ENCODE results near the gene ANXA6. TPM values are rescaled to one million over a fixed set of nuclear protein-coding genes. Genes with fewer than 3 reads are reported as not detected.
A peak's percentile ranks its signal among the peaks of the same experiment; 100 is the strongest.

The ANXA6 gene
- total RNA-seq, 3 donors from 2014 or later (not counting 1 experiment from before 2014, with no cell fraction given): 504 to 629 (median 535) TPM

DNA sequence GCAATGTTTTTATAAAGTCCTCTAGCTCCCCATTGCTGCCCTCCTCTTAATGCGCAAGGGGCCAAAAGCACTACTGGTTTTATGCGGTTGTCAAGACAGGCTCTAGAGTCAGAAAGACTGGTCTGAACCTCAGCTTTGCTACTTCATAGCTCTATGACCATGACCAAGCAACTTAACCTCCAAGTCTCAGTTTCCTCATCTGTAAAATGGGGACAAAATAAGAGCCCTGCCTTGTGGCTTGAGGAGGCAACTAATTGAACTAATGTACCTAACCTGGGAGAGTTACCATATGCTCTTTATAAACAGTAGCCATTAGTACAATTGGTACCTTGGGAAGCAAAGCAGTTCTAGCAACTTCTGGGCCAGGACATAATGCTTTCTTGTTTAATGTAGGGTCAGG is 36.5 kb downstream of the ANXA6 start:
- Histone ChIP-seq H3K27me3 (ENCODE audit: control insufficient read depth, insufficient read depth, low read length) (no peaks in the 10 kb centered on the region), H3K4me3 (ENCODE audit: low read length) (no peak overlapping the region), H3K36me3 (ENCODE audit: control insufficient read depth, insufficient read depth, low read length) (peaks cover 99% of the 10 kb centered on the region), H3K9me3 (ENCODE audit: control insufficient read depth, insufficient read depth, low read length) (no peaks in the 10 kb centered on the region), H3K4me1 (ENCODE audit: control insufficient read depth, insufficient read depth, low read length) (peaks cover 25% of the 10 kb centered on the region), H3K27ac (ENCODE audit: low read length) (no peak overlapping the region)
- H3K9me3 Mint-ChIP-seq: no peaks in the 10 kb centered on the region
- TF ChIP-seq, protein P1, sequence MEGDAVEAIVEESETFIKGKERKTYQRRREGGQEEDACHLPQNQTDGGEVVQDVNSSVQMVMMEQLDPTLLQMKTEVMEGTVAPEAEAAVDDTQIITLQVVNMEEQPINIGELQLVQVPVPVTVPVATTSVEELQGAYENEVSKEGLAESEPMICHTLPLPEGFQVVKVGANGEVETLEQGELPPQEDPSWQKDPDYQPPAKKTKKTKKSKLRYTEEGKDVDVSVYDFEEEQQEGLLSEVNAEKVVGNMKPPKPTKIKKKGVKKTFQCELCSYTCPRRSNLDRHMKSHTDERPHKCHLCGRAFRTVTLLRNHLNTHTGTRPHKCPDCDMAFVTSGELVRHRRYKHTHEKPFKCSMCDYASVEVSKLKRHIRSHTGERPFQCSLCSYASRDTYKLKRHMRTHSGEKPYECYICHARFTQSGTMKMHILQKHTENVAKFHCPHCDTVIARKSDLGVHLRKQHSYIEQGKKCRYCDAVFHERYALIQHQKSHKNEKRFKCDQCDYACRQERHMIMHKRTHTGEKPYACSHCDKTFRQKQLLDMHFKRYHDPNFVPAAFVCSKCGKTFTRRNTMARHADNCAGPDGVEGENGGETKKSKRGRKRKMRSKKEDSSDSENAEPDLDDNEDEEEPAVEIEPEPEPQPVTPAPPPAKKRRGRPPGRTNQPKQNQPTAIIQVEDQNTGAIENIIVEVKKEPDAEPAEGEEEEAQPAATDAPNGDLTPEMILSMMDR (IDR thresholded peaks at IDR 0.05): no peak
- intact Hi-C loops (cut with micrococcal nuclease): no loop called here
- no peaks in the 10 kb centered on the region for H3K27me3 Mint-ChIP-seq (ENCODE audit: low read depth in 2 of 2)
- 97% methylated on average over 2 of the region's 2 CpGs for WGBS (ENCODE audit: insufficient coverage)
- H3K27ac Mint-ChIP-seq: peak overlapping the region; percentile 82 to 84
- no peak for DNase-seq
- peaks cover 24% of the 10 kb centered on the region for H3K36me3 Mint-ChIP-seq
- H3K4me3 Mint-ChIP-seq: no peak overlapping the region
- H3K4me1 Mint-ChIP-seq: peaks cover 28 to 29% of the 10 kb centered on the region in 2 donors
- ATAC-seq: no peak

DNA sequence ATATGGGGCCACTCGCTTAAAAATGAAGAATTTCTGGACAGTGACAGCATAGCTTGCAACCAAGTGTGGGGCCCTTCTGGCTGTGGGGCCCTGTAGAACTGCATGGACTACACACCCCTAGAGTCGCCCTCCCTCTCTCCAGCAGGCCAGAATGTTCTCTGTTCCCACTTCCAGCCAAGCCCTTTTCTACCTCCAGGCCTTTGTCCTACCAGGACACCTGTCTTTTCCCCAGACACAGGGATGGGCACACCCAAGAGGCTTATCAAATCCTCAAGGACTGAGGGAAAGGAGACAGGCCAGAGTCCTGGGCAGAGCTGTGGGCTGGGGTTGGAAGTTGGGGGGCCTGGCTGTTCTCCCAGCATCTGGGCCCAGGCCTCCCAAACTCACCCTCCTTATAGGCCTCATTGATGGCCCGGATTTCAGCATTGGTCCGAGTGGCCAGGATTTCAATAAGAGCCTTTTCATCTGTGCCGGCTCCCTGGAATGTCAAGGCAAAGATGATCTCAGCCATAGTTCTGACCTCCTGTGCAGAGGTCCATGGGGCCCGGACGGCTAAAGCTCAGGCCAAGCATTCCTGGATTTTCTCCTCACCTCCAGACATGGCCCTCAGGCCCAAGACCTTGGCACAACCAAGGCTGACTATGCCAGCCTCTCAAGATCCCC is 38.5 kb downstream of the ANXA6 start:
- H3K9me3 Mint-ChIP-seq: no peaks in the 10 kb centered on the region
- H3K27me3 ChIP-seq (ENCODE audit: control insufficient read depth, insufficient read depth, low read length): no peaks in the 10 kb centered on the region
- peak overlapping the region; percentile 82 to 84 for H3K27ac Mint-ChIP-seq
- H3K4me3 ChIP-seq (ENCODE audit: low read length): no peak overlapping the region
- H3K9me3 ChIP-seq (ENCODE audit: control insufficient read depth, insufficient read depth, low read length): no peaks in the 10 kb centered on the region
- H3K36me3 Mint-ChIP-seq: peaks cover 24% of the 10 kb centered on the region
- DNase-seq (no peak), ATAC-seq (no peak)
- WGBS (ENCODE audit: insufficient coverage): 96% methylated on average over 7 of the region's 7 CpGs
- H3K4me1 ChIP-seq (ENCODE audit: control insufficient read depth, insufficient read depth, low read length): peaks cover 16% of the 10 kb centered on the region
- intact Hi-C loops (cut with micrococcal nuclease): no loop called here
- H3K36me3 ChIP-seq (ENCODE audit: control insufficient read depth, insufficient read depth, low read length): peaks cover 89% of the 10 kb centered on the region
- no peaks in the 10 kb centered on the region for H3K27me3 Mint-ChIP-seq (ENCODE audit: low read depth in 2 of 2)
- H3K27ac ChIP-seq (ENCODE audit: low read length): no peak overlapping the region
- H3K4me1 Mint-ChIP-seq: peaks cover 20 to 27% of the 10 kb centered on the region in 2 donors
- H3K4me3 Mint-ChIP-seq: no peak overlapping the region
- TF ChIP-seq, protein P1 (IDR thresholded peaks at IDR 0.05): no peak

DNA sequence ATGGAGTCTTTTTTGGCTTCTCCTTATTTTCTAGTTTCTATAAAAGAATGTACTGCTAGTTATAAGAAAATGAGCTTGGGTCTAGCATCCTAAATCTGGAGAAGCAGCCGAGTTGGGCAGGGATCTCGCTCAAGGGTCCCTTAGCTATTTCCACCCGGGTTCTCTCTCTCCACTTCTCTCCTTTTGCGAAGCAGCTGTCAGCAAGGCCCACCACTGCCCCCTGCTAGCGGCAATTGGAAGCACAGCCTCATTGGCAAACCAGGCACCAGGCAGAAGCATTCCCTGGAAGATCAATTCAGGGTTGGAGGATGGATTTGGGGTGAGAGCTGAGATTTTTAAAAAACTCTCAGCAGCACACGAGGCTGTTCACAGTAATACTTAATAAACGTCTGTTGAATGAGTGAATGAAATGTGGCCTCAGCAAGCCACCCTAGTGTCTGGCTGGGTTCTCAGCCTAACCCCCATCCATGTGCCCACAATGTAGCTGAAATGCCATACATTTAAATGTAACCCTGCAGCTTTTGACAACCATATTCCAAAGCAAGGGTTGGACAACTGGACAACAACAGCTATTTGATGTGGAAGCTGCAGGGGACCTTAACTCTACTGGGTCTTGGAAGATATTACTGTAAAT is 42.2 kb downstream of the ANXA6 start:
- H3K36me3 Mint-ChIP-seq: peaks cover 8% of the 10 kb centered on the region
- DNase-seq: peak; percentile 68 to 84
- no peaks in the 10 kb centered on the region for H3K27me3 ChIP-seq (ENCODE audit: control insufficient read depth, insufficient read depth, low read length)
- peaks cover 85% of the 10 kb centered on the region for H3K36me3 ChIP-seq (ENCODE audit: control insufficient read depth, insufficient read depth, low read length)
- H3K4me3 Mint-ChIP-seq: no peak overlapping the region
- TF ChIP-seq, protein P1 (IDR thresholded peaks at IDR 0.05): peak; percentile 93
- peak overlapping the region in 1 of 2 donors; percentile 82 for H3K27ac Mint-ChIP-seq
- H3K27ac ChIP-seq (ENCODE audit: low read length): no peak overlapping the region
- ATAC-seq: peak; percentile 85 to 98 (median 93)
- peaks cover 9 to 15% of the 10 kb centered on the region in 2 donors for H3K4me1 Mint-ChIP-seq
- H3K27me3 Mint-ChIP-seq (ENCODE audit: low read depth in 2 of 2): no peaks in the 10 kb centered on the region
- H3K9me3 ChIP-seq (ENCODE audit: control insufficient read depth, insufficient read depth, low read length): no peaks in the 10 kb centered on the region
- peaks cover 5% of the 10 kb centered on the region for H3K4me1 ChIP-seq (ENCODE audit: control insufficient read depth, insufficient read depth, low read length)
- intact Hi-C loops (cut with micrococcal nuclease): loop anchor here (1.0 to 2.0 kb wide), 2 partner anchors 17 to 64 kb away; no protein-coding TSS in a partner anchor
- 11% methylated on average over 7 of the region's 7 CpGs for WGBS (ENCODE audit: insufficient coverage)
- no peak overlapping the region for H3K4me3 ChIP-seq (ENCODE audit: low read length)
- no peaks in the 10 kb centered on the region for H3K9me3 Mint-ChIP-seq

Data from natural killer cell (primary cell).